K562 treated with DMSO at 1 percent for 48 hours (cell line): Measurements from ENCODE around the gene PODN. TPM values are rescaled to one million over a fixed set of nuclear protein-coding genes. Genes with fewer than 3 reads are reported as not detected.

ENCODE experiments used
- total RNA-seq: library from RNA; unstranded; fragments of 300-600 nt; gene quantifications from 2 replicates; pipeline ENCODE4 v1.2.3, GENCODE V29; 2022; ENCODE audit warnings: low replicate concordance; ENCODE audit errors: extremely low read depth

PODN gene
- not detected in 2 replicates for total RNA-seq

GRCh38 chr1:53061859-53062707 lies at the start of gene PODN:
Gene PODN (plus strand): TSS chr1:53062213. CDS start chr1:53069856, 7,643 bp downstream.

Other genes with a start within 250 kb of the PODN start
- not detected in 2 replicates for gene ZYG11A, start 219.5 kb upstream of the PODN start, total RNA-seq
- not detected in 2 replicates for gene ECHDC2, start 140.5 kb upstream of the PODN start, total RNA-seq
- not detected in 2 replicates for gene SCP2, start 134.9 kb upstream of the PODN start, total RNA-seq
- not detected in 2 replicates for gene SLC1A7, start 80.4 kb downstream of the PODN start, total RNA-seq
- gene CPT2, start 134.6 kb downstream of the PODN start, total RNA-seq, result not detected in 2 replicates
- gene CZIB, start 158.4 kb downstream of the PODN start, total RNA-seq, result not detected in 2 replicates
- not detected in 2 replicates for gene MAGOH, start 176.3 kb downstream of the PODN start, total RNA-seq